ENCODE measurements around the gene NBAS.

Gene NBAS

GRCh38 chr2:15230599-15231192 is 330.4 kb downstream of the NBAS start:
- no peak overlapping the region for H2BK5ac ChIP-seq (ENCODE audit: low read length)
- H4K5ac ChIP-seq (ENCODE audit: low read length), result no peak overlapping the region
- no peak overlapping the region for H4K8ac ChIP-seq (ENCODE audit: low read depth, low read length)
- H3K23ac ChIP-seq (ENCODE audit: low read length), result no peak overlapping the region
- no peaks in the 10 kb centered on the region for H3K36me3 ChIP-seq (ENCODE audit: control insufficient read depth, insufficient read depth, low read length)
- no peak overlapping the region for H3K56ac ChIP-seq (ENCODE audit: low read length)
- H3K4me3 ChIP-seq (ENCODE audit: low read length), result no peak overlapping the region
- H3K27ac ChIP-seq (ENCODE audit: low read depth, low read length), result no peak overlapping the region
- H3K27me3 ChIP-seq (ENCODE audit: insufficient read depth, low read length, poor library complexity), result no peaks in the 10 kb centered on the region
- no CpG with 5 or more reads among the region's 7 CpGs for WGBS (ENCODE audit: extremely low coverage, insufficient coverage, low lambda C conversion rate)
- no peaks in the 10 kb centered on the region for H3K4me1 ChIP-seq (ENCODE audit: control insufficient read depth, low read depth, low read length)
- H2BK15ac ChIP-seq (replicated peaks; ENCODE audit: low read depth), result no peak overlapping the region
- H3K4me2 ChIP-seq (ENCODE audit: low read length), result no peak overlapping the region
- H3K4ac ChIP-seq (ENCODE audit: low read depth, low read length), result no peak overlapping the region
- H2AK5ac ChIP-seq (ENCODE audit: low read length), result no peak overlapping the region
- no peak overlapping the region for H2BK120ac ChIP-seq (ENCODE audit: low read depth, low read length)
- no peaks in the 10 kb centered on the region for H3K79me2 ChIP-seq (ENCODE audit: control insufficient read depth, insufficient read depth, low read length)
- no peak overlapping the region for H3K18ac ChIP-seq (ENCODE audit: low read length)
- H3K9ac ChIP-seq (ENCODE audit: low read length), result no peak overlapping the region
- DNase-seq, result no peak
- H3K79me1 ChIP-seq (ENCODE audit: low read length), result no peaks in the 10 kb centered on the region

GRCh38 chr2:15226661-15227060 is 334.5 kb downstream of the NBAS start:
- H3K18ac ChIP-seq (ENCODE audit: low read length), result no peak overlapping the region
- no peak overlapping the region for H3K23ac ChIP-seq (ENCODE audit: low read length)
- H4K5ac ChIP-seq (ENCODE audit: low read length), result no peak overlapping the region
- no peak overlapping the region for H3K9ac ChIP-seq (ENCODE audit: low read length)
- H2BK120ac ChIP-seq (ENCODE audit: low read depth, low read length), result no peak overlapping the region
- no peak overlapping the region for H3K56ac ChIP-seq (ENCODE audit: low read length)
- H3K27me3 ChIP-seq (ENCODE audit: insufficient read depth, low read length, poor library complexity), result no peaks in the 10 kb centered on the region
- H2BK15ac ChIP-seq (replicated peaks; ENCODE audit: low read depth), result no peak overlapping the region
- no peak for DNase-seq
- no peak overlapping the region for H2BK5ac ChIP-seq (ENCODE audit: low read length)
- H2AK5ac ChIP-seq (ENCODE audit: low read length), result no peak overlapping the region
- H3K79me1 ChIP-seq (ENCODE audit: low read length), result no peaks in the 10 kb centered on the region
- no peaks in the 10 kb centered on the region for H3K36me3 ChIP-seq (ENCODE audit: control insufficient read depth, insufficient read depth, low read length)
- H3K4ac ChIP-seq (ENCODE audit: low read depth, low read length), result no peak overlapping the region
- no peaks in the 10 kb centered on the region for H3K4me1 ChIP-seq (ENCODE audit: control insufficient read depth, low read depth, low read length)
- H4K8ac ChIP-seq (ENCODE audit: low read depth, low read length), result no peak overlapping the region
- H3K4me3 ChIP-seq (ENCODE audit: low read length), result no peak overlapping the region
- no peak overlapping the region for H3K27ac ChIP-seq (ENCODE audit: low read depth, low read length)
- no peaks in the 10 kb centered on the region for H3K79me2 ChIP-seq (ENCODE audit: control insufficient read depth, insufficient read depth, low read length)
- WGBS (ENCODE audit: extremely low coverage, insufficient coverage, low lambda C conversion rate), result no CpG with 5 or more reads among the region's 2 CpGs
- no peak overlapping the region for H3K4me2 ChIP-seq (ENCODE audit: low read length)

GRCh38 chr2:15225131-15225530 is 336.0 kb downstream of the NBAS start:
- Histone ChIP-seq H3K36me3 (ENCODE audit: control insufficient read depth, insufficient read depth, low read length) (no peaks in the 10 kb centered on the region), H3K27me3 (ENCODE audit: insufficient read depth, low read length, poor library complexity) (no peaks in the 10 kb centered on the region), H2AK5ac (ENCODE audit: low read length) (no peak overlapping the region), H3K79me2 (ENCODE audit: control insufficient read depth, insufficient read depth, low read length) (no peaks in the 10 kb centered on the region), H3K23ac (ENCODE audit: low read length) (no peak overlapping the region), H2BK120ac (ENCODE audit: low read depth, low read length) (no peak overlapping the region), H3K18ac (ENCODE audit: low read length) (no peak overlapping the region), H3K79me1 (ENCODE audit: low read length) (no peaks in the 10 kb centered on the region), H4K8ac (ENCODE audit: low read depth, low read length) (no peak overlapping the region), H3K4me2 (ENCODE audit: low read length) (no peak overlapping the region), H3K4ac (ENCODE audit: low read depth, low read length) (no peak overlapping the region), H3K56ac (ENCODE audit: low read length) (no peak overlapping the region), H3K4me3 (ENCODE audit: low read length) (no peak overlapping the region), H4K5ac (ENCODE audit: low read length) (no peak overlapping the region), H2BK5ac (ENCODE audit: low read length) (no peak overlapping the region), H3K4me1 (ENCODE audit: control insufficient read depth, low read depth, low read length) (no peaks in the 10 kb centered on the region), H3K9ac (ENCODE audit: low read length) (no peak overlapping the region), H3K27ac (ENCODE audit: low read depth, low read length) (no peak overlapping the region), H2BK15ac (replicated peaks; ENCODE audit: low read depth) (no peak overlapping the region)
- DNase-seq, result no peak
- WGBS (ENCODE audit: extremely low coverage, insufficient coverage, low lambda C conversion rate), result no CpG with 5 or more reads among the region's 4 CpGs

GRCh38 chr2:15224641-15225040 is 336.5 kb downstream of the NBAS start:
- Histone ChIP-seq H2BK5ac (ENCODE audit: low read length) (no peak overlapping the region), H3K27me3 (ENCODE audit: insufficient read depth, low read length, poor library complexity) (no peaks in the 10 kb centered on the region), H3K9ac (ENCODE audit: low read length) (no peak overlapping the region), H3K4me1 (ENCODE audit: control insufficient read depth, low read depth, low read length) (no peaks in the 10 kb centered on the region), H3K4me3 (ENCODE audit: low read length) (no peak overlapping the region), H3K4me2 (ENCODE audit: low read length) (no peak overlapping the region), H3K79me2 (ENCODE audit: control insufficient read depth, insufficient read depth, low read length) (no peaks in the 10 kb centered on the region), H3K23ac (ENCODE audit: low read length) (no peak overlapping the region), H4K8ac (ENCODE audit: low read depth, low read length) (no peak overlapping the region), H3K18ac (ENCODE audit: low read length) (no peak overlapping the region), H3K4ac (ENCODE audit: low read depth, low read length) (no peak overlapping the region), H3K36me3 (ENCODE audit: control insufficient read depth, insufficient read depth, low read length) (no peaks in the 10 kb centered on the region), H3K27ac (ENCODE audit: low read depth, low read length) (no peak overlapping the region), H2AK5ac (ENCODE audit: low read length) (no peak overlapping the region), H3K56ac (ENCODE audit: low read length) (no peak overlapping the region), H4K5ac (ENCODE audit: low read length) (no peak overlapping the region), H3K79me1 (ENCODE audit: low read length) (no peaks in the 10 kb centered on the region), H2BK120ac (ENCODE audit: low read depth, low read length) (no peak overlapping the region), H2BK15ac (replicated peaks; ENCODE audit: low read depth) (no peak overlapping the region)
- no peak for DNase-seq
- WGBS (ENCODE audit: extremely low coverage, insufficient coverage, low lambda C conversion rate), result no CpG with 5 or more reads among the region's 6 CpGs

GRCh38 chr2:15223887-15224286 is 337.2 kb downstream of the NBAS start:
- no peak overlapping the region for H3K23ac ChIP-seq (ENCODE audit: low read length)
- no peak for DNase-seq
- no peak overlapping the region for H3K18ac ChIP-seq (ENCODE audit: low read length)
- H2AK5ac ChIP-seq (ENCODE audit: low read length), result no peak overlapping the region
- H3K79me1 ChIP-seq (ENCODE audit: low read length), result no peaks in the 10 kb centered on the region
- no peaks in the 10 kb centered on the region for H3K4me1 ChIP-seq (ENCODE audit: control insufficient read depth, low read depth, low read length)
- H3K9ac ChIP-seq (ENCODE audit: low read length), result no peak overlapping the region
- no peak overlapping the region for H2BK5ac ChIP-seq (ENCODE audit: low read length)
- no CpG with 5 or more reads among the region's 3 CpGs for WGBS (ENCODE audit: extremely low coverage, insufficient coverage, low lambda C conversion rate)
- H3K4ac ChIP-seq (ENCODE audit: low read depth, low read length), result no peak overlapping the region
- no peak overlapping the region for H3K4me3 ChIP-seq (ENCODE audit: low read length)
- no peak overlapping the region for H2BK15ac ChIP-seq (replicated peaks; ENCODE audit: low read depth)
- no peak overlapping the region for H3K27ac ChIP-seq (ENCODE audit: low read depth, low read length)
- H4K8ac ChIP-seq (ENCODE audit: low read depth, low read length), result no peak overlapping the region
- no peak overlapping the region for H4K5ac ChIP-seq (ENCODE audit: low read length)
- no peak overlapping the region for H3K56ac ChIP-seq (ENCODE audit: low read length)
- no peaks in the 10 kb centered on the region for H3K36me3 ChIP-seq (ENCODE audit: control insufficient read depth, insufficient read depth, low read length)
- H3K79me2 ChIP-seq (ENCODE audit: control insufficient read depth, insufficient read depth, low read length), result no peaks in the 10 kb centered on the region
- no peak overlapping the region for H3K4me2 ChIP-seq (ENCODE audit: low read length)
- no peak overlapping the region for H2BK120ac ChIP-seq (ENCODE audit: low read depth, low read length)
- H3K27me3 ChIP-seq (ENCODE audit: insufficient read depth, low read length, poor library complexity), result no peaks in the 10 kb centered on the region

- H3K9ac ChIP-seq (ENCODE audit: low read length), result no peak overlapping the region
- no peak overlapping the region for H3K27ac ChIP-seq (ENCODE audit: low read depth, low read length)
- no peak overlapping the region for H2BK5ac ChIP-seq (ENCODE audit: low read length)
- H2BK120ac ChIP-seq (ENCODE audit: low read depth, low read length), result no peak overlapping the region
- no peak overlapping the region for H3K23ac ChIP-seq (ENCODE audit: low read length)
- H3K56ac ChIP-seq (ENCODE audit: low read length), result no peak overlapping the region
- no peak overlapping the region for H3K18ac ChIP-seq (ENCODE audit: low read length)
- no CpG with 5 or more reads among the region's 3 CpGs for WGBS (ENCODE audit: extremely low coverage, insufficient coverage, low lambda C conversion rate)
- H4K8ac ChIP-seq (ENCODE audit: low read depth, low read length), result no peak overlapping the region
- H3K4ac ChIP-seq (ENCODE audit: low read depth, low read length), result no peak overlapping the region
- no peak overlapping the region for H3K4me2 ChIP-seq (ENCODE audit: low read length)
- H3K79me2 ChIP-seq (ENCODE audit: control insufficient read depth, insufficient read depth, low read length), result no peaks in the 10 kb centered on the region
- H2BK15ac ChIP-seq (replicated peaks; ENCODE audit: low read depth), result no peak overlapping the region
- no peaks in the 10 kb centered on the region for H3K79me1 ChIP-seq (ENCODE audit: low read length)
- no peaks in the 10 kb centered on the region for H3K36me3 ChIP-seq (ENCODE audit: control insufficient read depth, insufficient read depth, low read length)
- no peak overlapping the region for H3K4me3 ChIP-seq (ENCODE audit: low read length)
- H3K27me3 ChIP-seq (ENCODE audit: insufficient read depth, low read length, poor library complexity), result no peaks in the 10 kb centered on the region
- H2AK5ac ChIP-seq (ENCODE audit: low read length), result no peak overlapping the region
- no peak overlapping the region for H4K5ac ChIP-seq (ENCODE audit: low read length)
- no peaks in the 10 kb centered on the region for H3K4me1 ChIP-seq (ENCODE audit: control insufficient read depth, low read depth, low read length)
- DNase-seq, result no peak
Observed at GRCh38 chr2:15222856-15223255, 338.3 kb downstream of the NBAS start.

Data from mesendoderm (in vitro differentiated cells).